ENCODE measurements around the gene INSYN2B. TPM values are rescaled to one million over a fixed set of nuclear protein-coding genes. Genes with fewer than 3 reads are reported as not detected.

INSYN2B gene
- 0.49 TPM for total RNA-seq

DNA sequence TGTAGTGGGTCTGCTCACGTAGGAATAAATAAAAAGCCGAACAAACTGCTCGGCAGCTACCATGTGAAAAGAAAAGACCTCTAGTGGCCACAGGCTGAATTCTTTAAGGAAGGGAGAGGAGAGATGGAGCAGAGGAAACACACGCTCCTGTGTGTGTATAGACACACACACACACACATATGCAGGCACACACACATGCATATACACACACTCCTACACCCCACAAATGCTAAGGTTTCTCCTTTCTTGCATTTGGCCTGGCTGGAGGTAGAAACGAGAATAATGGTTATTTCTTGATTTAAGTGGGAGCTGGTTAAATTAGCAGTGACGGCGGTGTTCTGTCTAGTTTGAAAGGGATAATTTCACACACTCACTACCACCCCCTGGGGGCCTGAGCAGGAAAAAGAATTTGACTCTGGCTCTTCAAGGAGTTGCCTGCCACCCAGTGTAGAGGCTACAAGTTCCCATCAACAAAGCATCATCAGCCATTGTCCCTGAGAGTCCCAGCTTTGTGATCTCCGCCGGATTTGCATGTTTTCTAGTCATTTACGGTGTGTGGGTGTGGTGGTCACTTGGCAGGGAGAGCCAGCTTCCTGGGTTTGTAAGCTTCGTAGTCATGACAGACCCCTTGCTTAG, at the start of gene INSYN2B:
INSYN2B (minus strand) TSS at position 78 of the 636 bp plus-strand sequence. CDS start 96,597 bp downstream, outside the sequence.

Other genes with a start within 250 kb of the INSYN2B start
- gene FOXI1, start 125.4 kb upstream of the INSYN2B start, total RNA-seq, result not detected